ENCODE measurements around the gene PPFIBP1. TPM values are rescaled to one million over a fixed set of nuclear protein-coding genes. Genes with fewer than 3 reads are reported as not detected.
"Not testable (repeated sequence)": the region's sequence is repeated elsewhere in the genome, so short reads cannot be mapped to it uniquely, and the experiment has no call there.

The PPFIBP1 gene
- total and polyA plus RNA-seq, 9 of the 15 experiments (the other 6 are each of a cell fraction or from before 2014, with no cell fraction given), result 0.46 to 3.5 (median 1.8) TPM

DNA sequence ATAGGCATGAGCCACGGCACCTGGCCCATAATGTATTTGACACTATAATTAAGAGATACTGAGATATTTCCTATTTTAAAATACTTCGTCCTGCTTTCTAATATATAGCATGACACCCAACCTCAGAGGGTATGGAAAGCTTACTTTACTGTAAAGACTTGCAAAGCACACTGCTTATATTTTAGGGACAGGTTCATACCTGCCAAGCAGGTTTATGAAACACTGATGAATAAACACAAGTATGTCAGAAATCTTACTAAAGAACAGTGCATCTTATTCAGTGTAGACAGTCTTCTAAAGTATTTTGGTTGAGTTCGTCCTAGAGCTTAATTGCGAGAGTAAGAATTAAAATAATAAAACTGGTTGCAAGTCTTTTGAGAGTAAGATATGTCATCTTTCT, 65.4 kb downstream of the PPFIBP1 start (continued):
- TF ChIP-seq UBTF (IDR thresholded peaks at IDR 0.05; ENCODE audit: borderline replicate concordance in 1 of 2, low read depth in 2 of 2, low read length in 2 of 2), result no peak
- no peak for TF ChIP-seq CREM (IDR thresholded peaks at IDR 0.05; ENCODE audit: low read depth)
- TF ChIP-seq, protein P1, sequence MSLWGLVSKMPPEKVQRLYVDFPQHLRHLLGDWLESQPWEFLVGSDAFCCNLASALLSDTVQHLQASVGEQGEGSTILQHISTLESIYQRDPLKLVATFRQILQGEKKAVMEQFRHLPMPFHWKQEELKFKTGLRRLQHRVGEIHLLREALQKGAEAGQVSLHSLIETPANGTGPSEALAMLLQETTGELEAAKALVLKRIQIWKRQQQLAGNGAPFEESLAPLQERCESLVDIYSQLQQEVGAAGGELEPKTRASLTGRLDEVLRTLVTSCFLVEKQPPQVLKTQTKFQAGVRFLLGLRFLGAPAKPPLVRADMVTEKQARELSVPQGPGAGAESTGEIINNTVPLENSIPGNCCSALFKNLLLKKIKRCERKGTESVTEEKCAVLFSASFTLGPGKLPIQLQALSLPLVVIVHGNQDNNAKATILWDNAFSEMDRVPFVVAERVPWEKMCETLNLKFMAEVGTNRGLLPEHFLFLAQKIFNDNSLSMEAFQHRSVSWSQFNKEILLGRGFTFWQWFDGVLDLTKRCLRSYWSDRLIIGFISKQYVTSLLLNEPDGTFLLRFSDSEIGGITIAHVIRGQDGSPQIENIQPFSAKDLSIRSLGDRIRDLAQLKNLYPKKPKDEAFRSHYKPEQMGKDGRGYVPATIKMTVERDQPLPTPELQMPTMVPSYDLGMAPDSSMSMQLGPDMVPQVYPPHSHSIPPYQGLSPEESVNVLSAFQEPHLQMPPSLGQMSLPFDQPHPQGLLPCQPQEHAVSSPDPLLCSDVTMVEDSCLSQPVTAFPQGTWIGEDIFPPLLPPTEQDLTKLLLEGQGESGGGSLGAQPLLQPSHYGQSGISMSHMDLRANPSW (CRISPR knock-in tag; IDR thresholded peaks at IDR 0.05), result no peak
- no peak for TF ChIP-seq ZNF79 (CRISPR knock-in tag; IDR thresholded peaks at IDR 0.05; ENCODE audit: low read depth)
- no peak for TF ChIP-seq FOXP4 (CRISPR knock-in tag; IDR thresholded peaks at IDR 0.05; ENCODE audit: borderline replicate concordance)

DNA sequence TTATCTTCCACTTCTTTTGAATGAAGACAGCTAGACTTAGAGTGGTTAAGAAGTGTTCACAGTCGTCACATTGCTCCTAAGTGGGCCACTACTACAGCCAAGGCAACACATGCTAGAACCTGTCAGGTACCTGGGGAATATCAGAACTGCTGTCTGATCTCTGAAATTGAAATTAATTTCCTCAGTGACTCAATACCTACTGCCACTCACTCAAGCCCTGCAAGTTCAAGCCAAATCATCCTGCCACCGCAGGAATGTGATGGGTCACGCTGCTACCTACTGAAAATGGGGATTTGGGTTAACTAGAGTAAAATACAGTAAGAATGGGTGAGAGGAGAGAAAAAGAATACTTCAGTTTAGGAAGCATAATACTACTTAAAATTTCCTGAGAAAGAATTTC, 67.7 kb downstream of the PPFIBP1 start:
- intact Hi-C loops (cut with micrococcal nuclease); H3K27ac ChIP-seq (ENCODE audit: extremely low read depth, low read depth, low read length); H3K4me3 ChIP-seq; POLR2A ChIA-PET; H3K9ac ChIP-seq (ENCODE audit: insufficient read depth in 1 of 2, low read depth in 2 of 2, low read length in 2 of 2); H4K20me1 ChIP-seq (replicated peaks; ENCODE audit: control insufficient read depth, insufficient read depth, low read length); DNase-seq (ENCODE audit: extremely low read depth in 1 of 4, low spot score in 3 of 4); H3K4me1 ChIP-seq (replicated peaks in 1 of 2; ENCODE audit: control insufficient read depth in 2 of 2, insufficient read depth in 2 of 2, low read length in 2 of 2); H3K36me3 ChIP-seq (ENCODE audit: control insufficient read depth, insufficient read depth, low read length); in situ Hi-C loops (cut with MboI); H3K9me1 ChIP-seq (ENCODE audit: control insufficient read depth, insufficient read depth, low read length); H3K4me2 ChIP-seq (ENCODE audit: insufficient read depth, low read length); H3K79me2 ChIP-seq (ENCODE audit: control insufficient read depth, insufficient read depth, low read length); ATAC-seq; FAIRE-seq; H3K9me3 ChIP-seq (replicated peaks; ENCODE audit: control insufficient read depth, insufficient read depth, low read depth, low read length); H3K27me3 ChIP-seq (ENCODE audit: control insufficient read depth in 2 of 2, insufficient read depth in 2 of 2, low read length in 2 of 2); CTCF ChIA-PET (ENCODE audit: low intra/inter-chr PET ratio); BruUV-seq (replicated peaks); H2AFZ ChIP-seq (ENCODE audit: low read depth, low read length): not testable (repeated sequence)
- 0% methylated on average over 2 of the region's 3 CpGs for WGBS (ENCODE audit: insufficient coverage, low coverage, missing lambda C conversion rate)

Measured in K562 (cell line).